Smooth muscle cell (in vitro differentiated cells): ENCODE data around the gene ZSCAN30. TPM values are rescaled to one million over a fixed set of nuclear protein-coding genes. Genes with fewer than 3 reads are reported as not detected.

Source experiments
- DNase-seq: peaks from one replicate; lab custom pipeline; 2025; ENCODE audit not compliant: unreplicated experiment; lab: John Stamatoyannopoulos, UW
- H2AFZ ChIP-seq: fragments of 200-600 bp; sonication (generic); 2 replicates; pipeline ENCODE4 v1.6.0; 2016; ENCODE audit warnings: antibody characterized with exemption, low read depth, mild to moderate bottlenecking
- H3F3A ChIP-seq: fragments of 200-600 bp; sonication (generic); 2 replicates; pipeline ENCODE4 v1.6.0; 2017; ENCODE audit warnings: antibody characterized with exemption, low read depth
- H3K27ac ChIP-seq: fragments of 200-600 bp; sonication (generic); 2 replicates; pipeline ENCODE4 v1.5.1; 2016; ENCODE audit warnings: low read depth, mild to moderate bottlenecking
- H3K27me3 ChIP-seq: fragments of 200-600 bp; sonication (generic); 2 replicates; pipeline ENCODE4 v1.6.1; 2016; ENCODE audit warnings: low read depth, mild to moderate bottlenecking
- H3K36me3 ChIP-seq: fragments of 200-600 bp; sonication (generic); 2 replicates; pipeline ENCODE4 v1.5.1; 2016; ENCODE audit warnings: low read depth
- H3K4me1 ChIP-seq: fragments of 200-600 bp; sonication (generic); 2 replicates; pipeline ENCODE4 v1.5.1; 2016; ENCODE audit warnings: low read depth
- H3K4me2 ChIP-seq: fragments of 200-600 bp; sonication (generic); 2 replicates; pipeline ENCODE4 v1.6.0; 2016; ENCODE audit warnings: mild to moderate bottlenecking
- H3K4me3 ChIP-seq: fragments of 200-600 bp; sonication (generic); 2 replicates; pipeline ENCODE4 v1.5.1; 2016; ENCODE audit warnings: mild to moderate bottlenecking
- H3K79me2 ChIP-seq: fragments of 200-600 bp; sonication (generic); 2 replicates; pipeline ENCODE4 v1.6.0; 2016; ENCODE audit warnings: low read depth, mild to moderate bottlenecking
- H3K9ac ChIP-seq: fragments of 200-600 bp; sonication (generic); 2 replicates; pipeline ENCODE4 v1.6.0; 2016; ENCODE audit warnings: low read depth
- H3K9me3 ChIP-seq: fragments of 200-600 bp; sonication (generic); replicated peaks from 2 replicates; pipeline ENCODE4 v1.5.1; 2016; ENCODE audit warnings: low read depth
- H4K20me1 ChIP-seq: fragments of 200-600 bp; sonication (generic); 2 replicates; pipeline ENCODE4 v1.6.0; 2016; ENCODE audit warnings: low read depth
- WGBS: methylation state at CpG from one replicate; pipeline ENCODE4 v1.1.7; 2016; ENCODE audit warnings: low lambda C conversion rate; 5-methylcytosine and 5-hydroxymethylcytosine counted together
- polyA plus RNA-seq: library from polyadenylated mRNA; unstranded; fragments of >200 nt; fragmentation: Nextera tagmentation; extraction: Ambion mirVana; gene quantifications from 2 replicates; pipeline ENCODE4 v1.2.1, GENCODE V29; 2016
- total RNA-seq: library from RNA; depleted of rRNA; stranded (reverse); fragments of >200 nt; gene quantifications from 2 replicates; pipeline ENCODE4 v1.2.3, GENCODE V29; 2014
- TF ChIP-seq, protein P1 (sequence below): fragments of 200-600 bp; sonication (generic); IDR thresholded peaks from 2 replicates; pipeline ENCODE4 v1.5.1; 2017; ENCODE audit warnings: borderline replicate concordance, mild to moderate bottlenecking, antibody characterized with exemption; ENCODE audit not compliant: insufficient read depth, poor library complexity, severe bottlenecking

ZSCAN30 gene
- total and polyA plus RNA-seq, 2 experiments from 2014 or later, result 3.7 to 13.4 TPM

DNA sequence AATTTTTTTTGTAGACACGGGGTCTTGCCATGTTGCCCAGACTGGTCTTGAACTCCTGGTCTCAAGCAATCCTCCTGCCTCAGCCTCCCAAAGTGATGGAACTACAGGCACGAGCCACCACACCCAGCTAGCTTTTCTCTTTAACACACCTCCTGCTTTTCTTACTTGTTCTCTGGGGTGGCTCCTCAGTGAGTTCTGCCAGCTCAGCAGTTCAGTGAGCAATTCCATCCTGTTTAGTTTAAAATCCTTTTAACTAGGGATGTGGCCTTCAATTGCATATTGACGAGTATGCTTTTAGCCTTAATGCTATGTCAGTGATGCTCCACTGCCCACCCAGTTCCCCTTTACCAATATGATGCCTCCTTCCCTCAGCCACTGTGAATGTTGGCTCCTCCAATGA lies 33.1 kb downstream of the ZSCAN30 start:
- WGBS, result 95% methylated on average over 3 of the region's 3 CpGs
- H4K20me1 ChIP-seq, result no peaks in the 10 kb centered on the region
- H3K79me2 ChIP-seq, result no peaks in the 10 kb centered on the region
- DNase-seq, result no peak
- no peak overlapping the region for H3K4me3 ChIP-seq
- H3K4me1 ChIP-seq, result no peaks in the 10 kb centered on the region
- no peak overlapping the region for H3K9ac ChIP-seq
- peaks cover 15% of the 10 kb centered on the region for H3K36me3 ChIP-seq
- H3K4me2 ChIP-seq, result no peak overlapping the region
- H3K27ac ChIP-seq, result no peak overlapping the region
- no peaks in the 10 kb centered on the region for H3K9me3 ChIP-seq
- H3K27me3 ChIP-seq, result no peaks in the 10 kb centered on the region
- no peaks in the 10 kb centered on the region for H3F3A ChIP-seq
- TF ChIP-seq, protein P1, sequence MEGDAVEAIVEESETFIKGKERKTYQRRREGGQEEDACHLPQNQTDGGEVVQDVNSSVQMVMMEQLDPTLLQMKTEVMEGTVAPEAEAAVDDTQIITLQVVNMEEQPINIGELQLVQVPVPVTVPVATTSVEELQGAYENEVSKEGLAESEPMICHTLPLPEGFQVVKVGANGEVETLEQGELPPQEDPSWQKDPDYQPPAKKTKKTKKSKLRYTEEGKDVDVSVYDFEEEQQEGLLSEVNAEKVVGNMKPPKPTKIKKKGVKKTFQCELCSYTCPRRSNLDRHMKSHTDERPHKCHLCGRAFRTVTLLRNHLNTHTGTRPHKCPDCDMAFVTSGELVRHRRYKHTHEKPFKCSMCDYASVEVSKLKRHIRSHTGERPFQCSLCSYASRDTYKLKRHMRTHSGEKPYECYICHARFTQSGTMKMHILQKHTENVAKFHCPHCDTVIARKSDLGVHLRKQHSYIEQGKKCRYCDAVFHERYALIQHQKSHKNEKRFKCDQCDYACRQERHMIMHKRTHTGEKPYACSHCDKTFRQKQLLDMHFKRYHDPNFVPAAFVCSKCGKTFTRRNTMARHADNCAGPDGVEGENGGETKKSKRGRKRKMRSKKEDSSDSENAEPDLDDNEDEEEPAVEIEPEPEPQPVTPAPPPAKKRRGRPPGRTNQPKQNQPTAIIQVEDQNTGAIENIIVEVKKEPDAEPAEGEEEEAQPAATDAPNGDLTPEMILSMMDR, result no peak
- no peak overlapping the region for H2AFZ ChIP-seq

DNA sequence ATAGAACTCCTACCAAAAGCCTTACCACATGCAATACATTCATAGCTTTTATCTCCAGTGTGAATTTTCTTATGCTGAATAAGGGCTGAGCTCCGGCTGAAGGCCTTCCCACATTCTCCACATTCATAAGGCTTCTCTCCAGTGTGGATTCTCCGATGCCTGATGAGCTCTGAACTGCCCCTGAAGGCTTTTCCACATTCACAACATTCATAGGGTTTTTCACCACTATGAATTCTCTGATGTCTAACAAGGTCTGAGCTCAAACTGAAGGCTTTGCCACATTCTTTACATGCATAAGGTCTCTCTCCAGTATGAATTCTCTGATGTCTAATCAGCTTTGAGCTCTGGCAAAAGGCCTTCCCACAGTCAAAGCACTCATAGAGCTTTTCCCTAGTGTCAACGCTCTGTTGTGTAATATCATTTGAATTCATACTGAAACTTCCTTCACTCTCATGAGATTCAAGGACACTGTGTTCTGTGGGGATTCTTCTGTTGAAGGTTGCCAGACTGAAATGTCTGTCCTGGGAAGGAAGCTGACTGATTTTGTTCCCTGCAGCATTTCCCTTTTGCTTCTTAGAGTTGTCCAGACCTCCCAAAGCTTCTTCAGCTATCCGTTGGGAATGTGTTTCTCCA lies 36.3 kb downstream of the ZSCAN30 start:
- H3F3A ChIP-seq, result no peaks in the 10 kb centered on the region
- no peaks in the 10 kb centered on the region for H4K20me1 ChIP-seq
- H3K9me3 ChIP-seq, result no peaks in the 10 kb centered on the region
- H3K4me2 ChIP-seq, result no peak overlapping the region
- H3K4me1 ChIP-seq, result no peaks in the 10 kb centered on the region
- TF ChIP-seq, protein P1, result no peak
- no peak overlapping the region for H3K27ac ChIP-seq
- H2AFZ ChIP-seq, result no peak overlapping the region
- H3K36me3 ChIP-seq, result peaks cover 15% of the 10 kb centered on the region
- no peak overlapping the region for H3K4me3 ChIP-seq
- 94% methylated on average over 4 of the region's 4 CpGs for WGBS
- no peaks in the 10 kb centered on the region for H3K79me2 ChIP-seq
- no peak overlapping the region for H3K9ac ChIP-seq
- H3K27me3 ChIP-seq, result no peaks in the 10 kb centered on the region
- DNase-seq, result no peak

DNA sequence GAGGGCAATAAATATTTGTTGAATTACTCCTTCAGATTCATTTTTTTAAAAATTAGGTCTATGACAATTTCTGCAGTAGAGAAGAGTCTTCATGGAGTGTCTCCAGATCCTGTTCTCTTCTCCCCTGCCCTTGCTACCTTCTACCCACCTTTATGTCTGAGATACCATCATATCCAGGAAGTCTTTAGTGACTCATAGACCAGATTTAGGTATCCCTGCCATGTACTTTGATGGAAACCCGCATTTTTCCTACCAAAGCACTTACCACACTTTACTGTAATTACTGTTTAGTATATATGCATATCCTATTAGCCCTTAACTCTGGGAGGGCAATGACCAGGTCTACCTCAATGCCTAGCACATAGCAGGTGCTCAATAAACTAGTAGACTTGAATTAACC lies 37.6 kb downstream of the ZSCAN30 start:
- Histone ChIP-seq H3F3A (no peaks in the 10 kb centered on the region), H3K4me3 (no peak overlapping the region), H3K36me3 (peaks cover 22% of the 10 kb centered on the region), H3K9me3 (no peaks in the 10 kb centered on the region), H4K20me1 (no peaks in the 10 kb centered on the region), H2AFZ (no peak overlapping the region), H3K4me2 (no peak overlapping the region), H3K9ac (no peak overlapping the region), H3K4me1 (no peaks in the 10 kb centered on the region), H3K27ac (no peak overlapping the region), H3K79me2 (no peaks in the 10 kb centered on the region), H3K27me3 (no peaks in the 10 kb centered on the region)
- WGBS, result 96% methylated on average over 1 of the region's 1 CpG
- TF ChIP-seq, protein P1, result no peak
- DNase-seq, result no peak

DNA sequence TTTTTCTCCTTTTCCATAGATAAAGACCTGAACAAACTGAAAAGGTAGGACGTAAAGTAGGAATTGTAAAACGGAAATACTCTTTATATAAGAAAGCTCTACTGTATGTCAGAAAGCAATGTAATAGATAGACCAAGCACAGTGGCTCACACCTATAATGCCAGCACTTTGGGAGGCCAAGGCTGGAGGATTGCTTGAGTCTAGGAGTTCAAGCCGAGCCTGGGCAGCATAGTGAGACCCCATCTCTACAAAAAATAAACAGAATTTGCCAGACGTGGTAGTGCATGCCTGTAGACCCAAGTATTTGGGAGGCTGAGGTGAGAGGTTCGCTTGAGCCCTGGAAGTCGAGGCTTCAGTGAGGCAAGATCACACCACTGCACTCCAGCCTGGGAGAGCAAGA lies 41.6 kb downstream of the ZSCAN30 start:
- DNase-seq, result no peak
- Histone ChIP-seq H3K79me2 (peaks cover 1% of the 10 kb centered on the region), H4K20me1 (no peaks in the 10 kb centered on the region), H3K4me2 (no peak overlapping the region), H2AFZ (no peak overlapping the region), H3K27ac (no peak overlapping the region), H3K9ac (no peak overlapping the region), H3K4me3 (no peak overlapping the region), H3K36me3 (peaks cover 34% of the 10 kb centered on the region), H3K4me1 (no peaks in the 10 kb centered on the region), H3F3A (no peaks in the 10 kb centered on the region), H3K9me3 (no peaks in the 10 kb centered on the region), H3K27me3 (no peaks in the 10 kb centered on the region)
- 96% methylated on average over 6 of the region's 6 CpGs for WGBS
- TF ChIP-seq, protein P1, result no peak
